Thyroid gland (tissue), 4 donors: ENCODE results near the gene BCL2L2. TPM values are rescaled to one million over a fixed set of nuclear protein-coding genes. Genes with fewer than 3 reads are reported as not detected.

Experiments used
- DNase-seq, 2 donors: peaks; one replicate each; pipeline ENCODE4 v3.0.0-alpha.2; 2019
- H3K27ac ChIP-seq, 3 donors: fragments of 200-600 bp; sonication (generic); 1 replicate in 2 of 3; 2 replicates in 1 of 3; pipeline ENCODE4 v1.5.1; 2016 to 2019; ENCODE audit warnings: mild to moderate bottlenecking in 1 of 3, moderate library complexity in 1 of 3
- H3K27me3 ChIP-seq: fragments of 200-600 bp; sonication (generic); one replicate; pipeline ENCODE4 v1.5.1; 2019
- H3K36me3 ChIP-seq, 2 donors: fragments of 200-600 bp; sonication (generic); one replicate each; pipeline ENCODE4 v1.5.1; 2016 to 2019
- H3K4me1 ChIP-seq, 2 donors: fragments of 200-600 bp; sonication (generic); one replicate each; pipeline ENCODE4 v1.5.1; 2017 to 2019
- H3K4me3 ChIP-seq, 3 donors: fragments of 200-600 bp; sonication (generic); replicated peaks in 1 of 3; 1 replicate in 2 of 3; 2 replicates in 1 of 3; pipeline ENCODE4 v1.5.1; 2016; ENCODE audit warnings: mild to moderate bottlenecking in 1 of 3
- H3K9me3 ChIP-seq: fragments of 200-600 bp; sonication (generic); one replicate; pipeline ENCODE4 v1.5.1; 2017
- POLR2A ChIP-seq, 2 donors: fragments of 450-650 bp; IDR thresholded peaks; one replicate each; pipeline ENCODE4 v1.6.1; 2017; ENCODE audit warnings: antibody characterized with exemption in 2 of 2, mild to moderate bottlenecking in 2 of 2, moderate library complexity in 1 of 2
- WGBS, 2 donors: methylation state at CpG; one replicate each; pipeline ENCODE4 v1.1.5; 2017; 5-methylcytosine and 5-hydroxymethylcytosine counted together
- intact Hi-C: fragments of 100-400 bp; cut with DNase I; formaldehyde crosslinking; loops from one replicate; pipeline ENCODE4 v1.15.1; 2023
- small RNA-seq: library from RNA; depleted of rRNA; stranded (forward); fragments of <200 nt; gene quantifications from one replicate; pipeline ENCODE3, GENCODE V24; 2016
- total RNA-seq, 4 donors: library from RNA; depleted of rRNA; stranded (reverse); fragments of >200 nt; gene quantifications; one replicate each; pipeline ENCODE4 v1.2.3, GENCODE V29; 2016
- TF ChIP-seq, protein P1 (sequence below), 6 experiments: fragments of 200-600 bp in 3 of 6; fragments of 450-650 bp in 3 of 6; sonication (generic) in 3 of 6; IDR thresholded peaks; one replicate each; pipeline ENCODE4 v1.5.1; 2016 to 2019; ENCODE audit warnings: antibody characterized with exemption in 6 of 6, mild to moderate bottlenecking in 2 of 6, inconsistent platforms in 1 of 6, moderate library complexity in 1 of 6

The BCL2L2 gene
- total RNA-seq, 4 donors from 2014 or later, result 37.3 to 52.8 (median 46.1) TPM

DNA sequence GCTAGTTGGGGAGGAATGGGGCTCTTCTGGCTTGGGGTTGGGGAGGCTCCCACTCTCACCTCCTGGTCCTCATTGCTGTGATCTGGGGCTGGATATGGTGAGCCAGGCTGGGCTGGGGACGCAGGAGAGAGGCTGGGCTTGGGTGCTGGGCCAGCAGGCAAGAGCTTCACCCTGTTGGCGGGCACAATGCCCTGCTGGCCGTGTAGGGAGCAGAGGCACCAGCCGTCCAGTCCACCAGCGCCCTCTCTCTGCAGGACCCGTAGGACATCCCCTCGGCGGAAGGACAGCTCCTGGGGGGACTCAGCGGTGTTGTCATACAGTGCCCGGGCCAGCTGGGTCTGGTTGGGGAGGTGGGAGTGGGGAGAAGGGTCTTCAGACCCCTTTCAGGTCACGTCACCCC is 53.9 kb downstream of the BCL2L2 start:
- Histone ChIP-seq H3K27me3 (no peaks in the 10 kb centered on the region), H3K9me3 (no peaks in the 10 kb centered on the region), H3K4me1 (peaks cover 0 to 9% of the 10 kb centered on the region in 2 donors), H3K4me3 (no peak overlapping the region), H3K36me3 (no peaks in the 10 kb centered on the region), H3K27ac (no peak overlapping the region)
- WGBS, 2 donors, result 66 to 83% methylated on average over 9 to 11 of the region's 11 CpGs
- no peak for TF ChIP-seq POLR2A (IDR thresholded peaks at IDR 0.05)
- TF ChIP-seq, protein P1, sequence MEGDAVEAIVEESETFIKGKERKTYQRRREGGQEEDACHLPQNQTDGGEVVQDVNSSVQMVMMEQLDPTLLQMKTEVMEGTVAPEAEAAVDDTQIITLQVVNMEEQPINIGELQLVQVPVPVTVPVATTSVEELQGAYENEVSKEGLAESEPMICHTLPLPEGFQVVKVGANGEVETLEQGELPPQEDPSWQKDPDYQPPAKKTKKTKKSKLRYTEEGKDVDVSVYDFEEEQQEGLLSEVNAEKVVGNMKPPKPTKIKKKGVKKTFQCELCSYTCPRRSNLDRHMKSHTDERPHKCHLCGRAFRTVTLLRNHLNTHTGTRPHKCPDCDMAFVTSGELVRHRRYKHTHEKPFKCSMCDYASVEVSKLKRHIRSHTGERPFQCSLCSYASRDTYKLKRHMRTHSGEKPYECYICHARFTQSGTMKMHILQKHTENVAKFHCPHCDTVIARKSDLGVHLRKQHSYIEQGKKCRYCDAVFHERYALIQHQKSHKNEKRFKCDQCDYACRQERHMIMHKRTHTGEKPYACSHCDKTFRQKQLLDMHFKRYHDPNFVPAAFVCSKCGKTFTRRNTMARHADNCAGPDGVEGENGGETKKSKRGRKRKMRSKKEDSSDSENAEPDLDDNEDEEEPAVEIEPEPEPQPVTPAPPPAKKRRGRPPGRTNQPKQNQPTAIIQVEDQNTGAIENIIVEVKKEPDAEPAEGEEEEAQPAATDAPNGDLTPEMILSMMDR (IDR thresholded peaks at IDR 0.05), result no peak
- intact Hi-C loops, result no loop called here
- no peak for DNase-seq

DNA sequence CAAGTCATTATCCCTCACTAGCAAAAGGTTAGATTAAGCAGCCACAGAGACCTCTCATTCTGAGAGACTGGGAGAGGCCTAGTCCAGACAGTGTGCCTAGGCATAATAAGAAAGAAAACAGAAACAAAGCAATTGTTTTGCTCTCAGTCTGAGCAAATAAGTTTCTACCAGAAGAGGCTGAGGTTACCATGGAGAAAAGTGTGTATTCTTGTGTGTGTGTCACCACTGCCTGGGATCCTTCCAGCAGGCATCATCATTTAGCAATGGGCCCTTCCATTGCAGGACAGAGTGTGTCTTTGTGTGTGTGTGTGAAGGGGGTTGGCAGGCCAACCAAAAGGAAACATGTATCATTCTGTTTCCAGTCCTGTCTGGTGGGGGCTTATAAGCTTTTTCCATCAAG is 54.7 kb downstream of the BCL2L2 start:
- no peak for DNase-seq
- Histone ChIP-seq H3K4me3 (no peak overlapping the region), H3K27ac (no peak overlapping the region), H3K36me3 (no peaks in the 10 kb centered on the region), H3K9me3 (no peaks in the 10 kb centered on the region), H3K27me3 (no peaks in the 10 kb centered on the region), H3K4me1 (peaks cover 0 to 13% of the 10 kb centered on the region in 2 donors)
- intact Hi-C loops, result no loop called here
- TF ChIP-seq POLR2A (IDR thresholded peaks at IDR 0.05), result no peak
- TF ChIP-seq, protein P1 (IDR thresholded peaks at IDR 0.05), result no peak

Small RNA genes within 50 kb of the gene (small RNA-seq; reads per million reads assigned to genes)
- not detected for gene RNU6-1046P

Other genes with a start within 250 kb of the BCL2L2 start
- 1 to 10 TPM; 2.9 to 7.8 (median 5.6) TPM for gene CDH24, start 249.3 kb upstream of the BCL2L2 start, total RNA-seq
- gene ACIN1, start 211.7 kb upstream of the BCL2L2 start, total RNA-seq, result 100 to 1,000 TPM; 143 to 195 (median 152) TPM
- gene C14orf119, start 211.3 kb upstream of the BCL2L2 start, total RNA-seq, result 10 to 100 TPM; 21.3 to 37.1 (median 28.9) TPM
- under 1 TPM in 1 of 4 donors, not detected in 3; 0.11 TPM for gene CIROP, start 201.8 kb upstream of the BCL2L2 start, total RNA-seq
- not detected for gene CEBPE, start 187.6 kb upstream of the BCL2L2 start, total RNA-seq
- 10 to 100 TPM; 44.2 to 79.4 (median 53.1) TPM for gene SLC7A8, start 123.2 kb upstream of the BCL2L2 start, total RNA-seq
- gene RNF212B, start 68.9 kb upstream of the BCL2L2 start, total RNA-seq, result under 1 TPM in 1 of 4 donors, not detected in 3; 0.40 TPM
- 10 to 100 TPM; 13.0 to 16.5 (median 15.0) TPM for gene HOMEZ, start 20.7 kb upstream of the BCL2L2 start, total RNA-seq
- 10 to 100 TPM; 12.6 to 14.5 (median 13.9) TPM for gene PPP1R3E, start 4.0 kb upstream of the BCL2L2 start, total RNA-seq
- 10 to 100 TPM; 37.9 to 74.6 (median 60.5) TPM for gene PABPN1, start 14.6 kb downstream of the BCL2L2 start, total RNA-seq
- 10 to 100 TPM; 27.5 to 94.2 (median 53.7) TPM for gene SLC22A17, start 46.1 kb downstream of the BCL2L2 start, total RNA-seq
- gene EFS, start 58.3 kb downstream of the BCL2L2 start, total RNA-seq, result 10 to 100 TPM in 1 of 4 donors, 1 to 10 TPM in 3; 7.0 to 12.9 (median 8.6) TPM
- not detected for gene IL25, start 66.0 kb downstream of the BCL2L2 start, total RNA-seq
- gene CMTM5, start 70.2 kb downstream of the BCL2L2 start, total RNA-seq, result 1 to 10 TPM in 1 of 4 donors, not detected in 3; 1.5 TPM
- gene MYH6, start 101.4 kb downstream of the BCL2L2 start, total RNA-seq, result not detected
- under 1 TPM in 1 of 4 donors, not detected in 3; 0.27 TPM for gene MYH7, start 128.8 kb downstream of the BCL2L2 start, total RNA-seq
- gene NGDN, start 162.9 kb downstream of the BCL2L2 start, total RNA-seq, result 10 to 100 TPM; 31.3 to 51.1 (median 39.7) TPM
- 1 to 10 TPM in 3 of 4 donors, under 1 TPM in 1; 0.46 to 2.3 (median 1.4) TPM for gene ZFHX2, start 244.9 kb downstream of the BCL2L2 start, total RNA-seq
- gene THTPA, start 249.4 kb downstream of the BCL2L2 start, total RNA-seq, result 10 to 100 TPM; 15.3 to 48.1 (median 28.3) TPM